Neural cell (in vitro differentiated cells): Measurements from ENCODE around the gene UNC93B1. TPM values are rescaled to one million over a fixed set of nuclear protein-coding genes. Genes with fewer than 3 reads are reported as not detected.

ENCODE experiments used
- H2AFZ ChIP-seq: fragments of 200-600, 300-800 bp; sonication (generic), shearing (Covaris generic); 2 replicates; pipeline ENCODE4 v1.6.0; 2014; ENCODE audit warnings: low read depth, mild to moderate bottlenecking, antibody characterized with exemption, low read length, moderate library complexity
- H3F3A ChIP-seq: fragments of 200-600 bp; shearing (Covaris generic); 2 replicates; pipeline ENCODE4 v1.6.1; 2016; ENCODE audit warnings: mild to moderate bottlenecking, moderate library complexity, mixed read lengths, antibody characterized with exemption, low read length; ENCODE audit not compliant: insufficient read depth, poor library complexity, severe bottlenecking
- H3K27ac ChIP-seq: fragments of 200-600, 300-800 bp; sonication (generic), shearing (Covaris generic); 2 replicates; pipeline ENCODE4 v1.5.1; 2014; ENCODE audit warnings: mild to moderate bottlenecking, low read length, moderate library complexity
- H3K27me3 ChIP-seq: fragments of 300-800, 200-600 bp; sonication (generic), shearing (Covaris generic); 2 replicates; pipeline ENCODE4 v1.6.0; 2014; ENCODE audit warnings: mild to moderate bottlenecking, low read depth, low read length, moderate library complexity; ENCODE audit not compliant: insufficient read depth
- H3K36me3 ChIP-seq: fragments of 300-800, 200-600 bp; sonication (generic), shearing (Covaris generic); 2 replicates; pipeline ENCODE4 v1.5.1; 2014; ENCODE audit warnings: mild to moderate bottlenecking, antibody characterized with exemption, low read length, moderate library complexity; ENCODE audit not compliant: insufficient read depth
- H3K4me2 ChIP-seq: fragments of 300-800, 200-600 bp; sonication (generic), shearing (Covaris generic); 2 replicates; pipeline ENCODE4 v1.6.0; 2014; ENCODE audit warnings: mild to moderate bottlenecking, low read length
- H3K4me3 ChIP-seq: fragments of 300-800, 200-600 bp; sonication (generic), shearing (Covaris generic); 2 replicates; pipeline ENCODE4 v1.5.1; 2014; ENCODE audit warnings: mild to moderate bottlenecking, low read length, moderate library complexity
- H3K79me2 ChIP-seq: fragments of 200-600 bp; shearing (Covaris generic); replicated peaks from 2 replicates; pipeline ENCODE4 v1.6.0; 2014; ENCODE audit warnings: mild to moderate bottlenecking, low read length, moderate library complexity; ENCODE audit not compliant: insufficient read depth
- H3K9ac ChIP-seq: fragments of 300-800, 200-600 bp; sonication (generic), shearing (Covaris generic); 2 replicates; pipeline ENCODE4 v1.6.1; 2016; ENCODE audit warnings: mild to moderate bottlenecking, low read length, mixed read lengths
- H3K9me2 ChIP-seq: fragments of 200-600 bp; shearing (Covaris generic); 2 replicates; pipeline ENCODE4 v1.6.1; 2016; ENCODE audit warnings: mild to moderate bottlenecking, low read length, mixed read lengths; ENCODE audit not compliant: insufficient read depth
- H3K9me3 ChIP-seq: fragments of 200-600, 300-800 bp; sonication (generic), shearing (Covaris generic); 2 replicates; pipeline ENCODE4 v1.6.1; 2016; ENCODE audit warnings: mild to moderate bottlenecking, mixed run types, low read length, moderate library complexity, mixed read lengths
- H4K20me1 ChIP-seq: fragments of 200-600 bp; shearing (Covaris generic); 2 replicates; pipeline ENCODE4 v1.6.1; 2016; ENCODE audit warnings: mild to moderate bottlenecking, mixed run types; ENCODE audit not compliant: insufficient read depth
- CTCF ChIP-seq: fragments of 450-650 bp; IDR thresholded peaks from 2 replicates; pipeline ENCODE4 v1.5.1; 2014; ENCODE audit warnings: antibody characterized with exemption, mild to moderate bottlenecking, moderate library complexity; ENCODE audit not compliant: poor library complexity, severe bottlenecking
- EP300 ChIP-seq: fragments of 450-650 bp; conservative IDR thresholded peaks from 2 replicates; pipeline ENCODE4 v1.6.1; 2014; ENCODE audit warnings: antibody characterized with exemption, mild to moderate bottlenecking, moderate library complexity; ENCODE audit not compliant: poor library complexity, severe bottlenecking
- EZH2 ChIP-seq: fragments of 200-600, 300-800 bp; shearing (Covaris generic), sonication (generic); IDR thresholded peaks from 2 replicates; pipeline ENCODE4 v1.6.1; 2014; ENCODE audit warnings: antibody characterized with exemption, low read length, borderline replicate concordance, mild to moderate bottlenecking; ENCODE audit not compliant: insufficient read depth, poor library complexity, severe bottlenecking
- MXI1 ChIP-seq: fragments of 450-650 bp; conservative IDR thresholded peaks from 2 replicates; pipeline ENCODE4 v1.6.1; 2014; ENCODE audit warnings: antibody characterized with exemption, mild to moderate bottlenecking; ENCODE audit not compliant: poor library complexity, severe bottlenecking
- POLR2AphosphoS5 ChIP-seq: IDR thresholded peaks from 2 replicates; pipeline ENCODE4 v1.6.1; 2012
- RAD21 ChIP-seq: fragments of 450-650 bp; conservative IDR thresholded peaks from 2 replicates; pipeline ENCODE4 v1.6.1; 2014; ENCODE audit warnings: antibody characterized with exemption, mild to moderate bottlenecking, moderate library complexity
- SMC3 ChIP-seq: fragments of 450-650 bp; conservative IDR thresholded peaks from 2 replicates; pipeline ENCODE4 v1.6.1; 2014; ENCODE audit warnings: antibody characterized with exemption, mild to moderate bottlenecking, moderate library complexity; ENCODE audit not compliant: poor library complexity
- TAF1 ChIP-seq: IDR thresholded peaks from 2 replicates; pipeline ENCODE4 v1.6.1; 2012; ENCODE audit warnings: low read depth
- polyA plus RNA-seq: library from polyadenylated mRNA; depleted of rRNA; stranded (reverse); fragments of >200 nt; gene quantifications from 2 replicates; pipeline ENCODE4 v1.2.3, GENCODE V29; 2014
- TF ChIP-seq, protein P1 (sequence below): IDR thresholded peaks from 2 replicates; pipeline ENCODE4 v1.6.1; 2012; ENCODE audit warnings: borderline replicate concordance

UNC93B1 gene
- polyA plus RNA-seq, 1 donor from 2014 or later: 0.19 TPM

DNA sequence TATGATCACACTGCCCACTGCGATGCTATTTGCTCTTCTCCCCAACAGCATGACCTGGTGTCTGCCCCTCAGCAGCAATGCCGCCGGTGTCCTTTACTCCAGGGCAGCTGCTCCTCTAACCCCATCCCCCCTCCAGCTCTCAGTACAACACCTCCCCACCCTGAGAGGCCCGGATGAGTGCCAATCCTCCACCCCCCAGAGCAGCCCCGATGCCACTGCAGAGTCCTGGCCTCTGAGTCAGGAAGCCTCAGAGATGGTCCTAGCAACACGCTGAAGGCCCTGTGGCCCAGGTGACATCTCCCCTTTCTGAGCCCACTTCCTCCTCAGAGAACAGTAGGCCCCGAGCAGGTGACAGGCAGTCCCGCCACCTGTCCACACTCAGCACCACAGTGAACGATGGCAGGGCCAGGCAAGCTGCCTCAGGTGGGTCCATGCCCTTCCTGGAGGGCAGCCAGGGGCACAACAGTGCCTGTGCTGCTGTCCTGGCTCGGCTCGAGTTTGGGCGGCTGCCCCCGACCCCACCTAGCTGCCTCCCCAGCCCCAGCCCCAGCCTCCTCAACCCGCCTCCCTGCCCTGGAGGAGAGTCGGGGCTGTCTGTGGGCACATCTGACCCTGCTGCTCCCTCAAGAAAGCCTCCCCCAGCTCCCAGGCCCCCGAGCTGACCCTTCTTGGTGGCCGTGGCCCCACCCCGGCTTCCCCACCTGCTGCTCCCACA, 22.7 kb upstream of the UNC93B1 start:
- no peak overlapping the region for H2AFZ ChIP-seq
- TF ChIP-seq TAF1 (no peak), RAD21 (no peak), CTCF (no peak), SMC3 (no peak), POLR2AphosphoS5 (no peak), MXI1 (no peak), EP300 (no peak), EZH2 (no peak)
- TF ChIP-seq, protein P1, sequence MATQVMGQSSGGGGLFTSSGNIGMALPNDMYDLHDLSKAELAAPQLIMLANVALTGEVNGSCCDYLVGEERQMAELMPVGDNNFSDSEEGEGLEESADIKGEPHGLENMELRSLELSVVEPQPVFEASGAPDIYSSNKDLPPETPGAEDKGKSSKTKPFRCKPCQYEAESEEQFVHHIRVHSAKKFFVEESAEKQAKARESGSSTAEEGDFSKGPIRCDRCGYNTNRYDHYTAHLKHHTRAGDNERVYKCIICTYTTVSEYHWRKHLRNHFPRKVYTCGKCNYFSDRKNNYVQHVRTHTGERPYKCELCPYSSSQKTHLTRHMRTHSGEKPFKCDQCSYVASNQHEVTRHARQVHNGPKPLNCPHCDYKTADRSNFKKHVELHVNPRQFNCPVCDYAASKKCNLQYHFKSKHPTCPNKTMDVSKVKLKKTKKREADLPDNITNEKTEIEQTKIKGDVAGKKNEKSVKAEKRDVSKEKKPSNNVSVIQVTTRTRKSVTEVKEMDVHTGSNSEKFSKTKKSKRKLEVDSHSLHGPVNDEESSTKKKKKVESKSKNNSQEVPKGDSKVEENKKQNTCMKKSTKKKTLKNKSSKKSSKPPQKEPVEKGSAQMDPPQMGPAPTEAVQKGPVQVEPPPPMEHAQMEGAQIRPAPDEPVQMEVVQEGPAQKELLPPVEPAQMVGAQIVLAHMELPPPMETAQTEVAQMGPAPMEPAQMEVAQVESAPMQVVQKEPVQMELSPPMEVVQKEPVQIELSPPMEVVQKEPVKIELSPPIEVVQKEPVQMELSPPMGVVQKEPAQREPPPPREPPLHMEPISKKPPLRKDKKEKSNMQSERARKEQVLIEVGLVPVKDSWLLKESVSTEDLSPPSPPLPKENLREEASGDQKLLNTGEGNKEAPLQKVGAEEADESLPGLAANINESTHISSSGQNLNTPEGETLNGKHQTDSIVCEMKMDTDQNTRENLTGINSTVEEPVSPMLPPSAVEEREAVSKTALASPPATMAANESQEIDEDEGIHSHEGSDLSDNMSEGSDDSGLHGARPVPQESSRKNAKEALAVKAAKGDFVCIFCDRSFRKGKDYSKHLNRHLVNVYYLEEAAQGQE: no peak
- H3K79me2 ChIP-seq: peaks cover 9% of the 10 kb centered on the region
- no peaks in the 10 kb centered on the region for H3K9me2 ChIP-seq
- no peaks in the 10 kb centered on the region for H3K27me3 ChIP-seq
- H3K36me3 ChIP-seq: no peaks in the 10 kb centered on the region
- no peaks in the 10 kb centered on the region for H4K20me1 ChIP-seq
- H3K9me3 ChIP-seq: peaks cover 5% of the 10 kb centered on the region
- H3K27ac ChIP-seq: no peak overlapping the region
- no peaks in the 10 kb centered on the region for H3F3A ChIP-seq
- no peak overlapping the region for H3K4me3 ChIP-seq
- H3K4me2 ChIP-seq: no peak overlapping the region
- H3K9ac ChIP-seq: no peak overlapping the region

DNA sequence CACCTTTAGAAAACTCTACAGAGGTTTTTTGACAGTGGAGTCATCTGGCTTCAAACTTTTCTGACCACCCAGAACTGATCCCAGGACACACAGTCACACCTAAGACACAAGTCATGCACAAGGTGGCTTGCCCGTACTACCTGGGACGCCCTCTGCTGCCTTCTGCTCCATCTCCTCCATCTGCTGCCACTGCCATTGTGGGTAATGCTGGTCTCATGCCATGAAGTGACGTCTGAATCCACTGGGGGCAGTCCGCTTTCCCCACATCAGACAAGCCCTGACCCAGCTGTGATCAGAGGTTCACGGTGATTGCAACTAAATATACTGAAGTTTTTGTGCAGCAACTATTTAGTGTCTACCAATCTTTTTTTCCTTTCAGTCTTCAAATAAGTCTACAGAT, 21.1 kb upstream of the UNC93B1 start:
- H4K20me1 ChIP-seq: no peaks in the 10 kb centered on the region
- H3K4me3 ChIP-seq: no peak overlapping the region
- no peaks in the 10 kb centered on the region for H3F3A ChIP-seq
- H2AFZ ChIP-seq: no peak overlapping the region
- no peaks in the 10 kb centered on the region for H3K36me3 ChIP-seq
- no peaks in the 10 kb centered on the region for H3K27me3 ChIP-seq
- no peak overlapping the region for H3K9ac ChIP-seq
- no peaks in the 10 kb centered on the region for H3K9me2 ChIP-seq
- peaks cover 5% of the 10 kb centered on the region for H3K9me3 ChIP-seq
- H3K27ac ChIP-seq: no peak overlapping the region
- no peak overlapping the region for H3K4me2 ChIP-seq
- no peak for TF ChIP-seq SMC3
- no peak for TF ChIP-seq MXI1
- TF ChIP-seq RAD21: no peak
- no peak for TF ChIP-seq CTCF
- no peak for TF ChIP-seq EZH2
- TF ChIP-seq POLR2AphosphoS5: no peak
- TF ChIP-seq, protein P1: no peak
- no peak for TF ChIP-seq TAF1
- TF ChIP-seq EP300: no peak
- H3K79me2 ChIP-seq: no peaks in the 10 kb centered on the region
